Measurements from ENCODE around the gene CDR2.

- TF ChIP-seq POLR2A (IDR thresholded peaks at IDR 0.05) (no peak), EP300 (IDR thresholded peaks at IDR 0.05) (no peak), CTCF (IDR thresholded peaks at IDR 0.05) (no peak)
Measured at GRCh38 chr16:22314661-22315626, 59.5 kb downstream of the CDR2 start.

Data from ovary (tissue), 3 donors.